ENCODE data around the gene KIF23. TPM values are rescaled to one million over a fixed set of nuclear protein-coding genes. Genes with fewer than 3 reads are reported as not detected.
"Not testable (repeated sequence)": the region's sequence is repeated elsewhere in the genome, so short reads cannot be mapped to it uniquely, and the experiment has no call there.

The KIF23 gene
- total and polyA plus RNA-seq, 2 donors = 2.9 to 31.4 TPM

- H3K27ac ChIP-seq (ENCODE audit: low read depth in 1 of 2, low read length in 1 of 2); H3K9me3 ChIP-seq (ENCODE audit: control insufficient read depth in 2 of 2, insufficient read depth in 1 of 2, low read length in 1 of 2); H3K4me1 ChIP-seq (ENCODE audit: control insufficient read depth in 2 of 2, insufficient read depth in 2 of 2, low read length in 2 of 2); H3K36me3 ChIP-seq (ENCODE audit: control insufficient read depth in 2 of 2, insufficient read depth in 2 of 2, low read length in 1 of 2); H3K4me3 ChIP-seq (ENCODE audit: low read length in 2 of 2); DNase-seq (ENCODE audit: low read depth in 6 of 9, low spot score in 9 of 9); H3K27me3 ChIP-seq (ENCODE audit: control insufficient read depth in 2 of 2, insufficient read depth in 1 of 2, low read length in 1 of 2): not testable (repeated sequence)
- 96% methylated on average over 10 of the region's 10 CpGs for WGBS
Observed at GRCh38 chr15:69382176-69382575, 32.0 kb upstream of the KIF23 start.

GRCh38 chr15:69384066-69384465, 30.1 kb upstream of the KIF23 start:
- H3K36me3 ChIP-seq (ENCODE audit: control insufficient read depth in 2 of 2, insufficient read depth in 2 of 2, low read length in 1 of 2); DNase-seq (ENCODE audit: low read depth in 6 of 9, low spot score in 9 of 9); H3K27me3 ChIP-seq (ENCODE audit: control insufficient read depth in 2 of 2, insufficient read depth in 1 of 2, low read length in 1 of 2); H3K27ac ChIP-seq (ENCODE audit: low read depth in 1 of 2, low read length in 1 of 2); H3K9me3 ChIP-seq (ENCODE audit: control insufficient read depth in 2 of 2, insufficient read depth in 1 of 2, low read length in 1 of 2); H3K4me3 ChIP-seq (ENCODE audit: low read length in 2 of 2); H3K4me1 ChIP-seq (ENCODE audit: control insufficient read depth in 2 of 2, insufficient read depth in 2 of 2, low read length in 2 of 2): not testable (repeated sequence)
- 97% methylated on average over 17 of the region's 18 CpGs for WGBS

GRCh38 chr15:69384626-69385598, 29.2 kb upstream of the KIF23 start:
- Histone ChIP-seq H3K9me3 (ENCODE audit: control insufficient read depth in 2 of 2, insufficient read depth in 1 of 2, low read length in 1 of 2) (no peaks in the 10 kb centered on the region), H3K4me3 (ENCODE audit: low read length in 2 of 2) (no peak overlapping the region), H3K27me3 (ENCODE audit: control insufficient read depth in 2 of 2, insufficient read depth in 1 of 2, low read length in 1 of 2) (no peaks in the 10 kb centered on the region), H3K27ac (ENCODE audit: low read depth in 1 of 2, low read length in 1 of 2) (no peak overlapping the region), H3K36me3 (ENCODE audit: control insufficient read depth in 2 of 2, insufficient read depth in 2 of 2, low read length in 1 of 2) (no peaks in the 10 kb centered on the region), H3K4me1 (ENCODE audit: control insufficient read depth in 2 of 2, insufficient read depth in 2 of 2, low read length in 2 of 2) (no peaks in the 10 kb centered on the region)
- 97% methylated on average over 12 of the region's 12 CpGs for WGBS
- no peak for DNase-seq (ENCODE audit: low read depth in 6 of 9, low spot score in 9 of 9)

GRCh38 chr15:69385831-69386230, 28.3 kb upstream of the KIF23 start:
- WGBS = 98% methylated on average over 2 of the region's 2 CpGs
- H3K27ac ChIP-seq (ENCODE audit: low read depth in 1 of 2, low read length in 1 of 2) = no peak overlapping the region
- H3K9me3 ChIP-seq (ENCODE audit: control insufficient read depth in 2 of 2, insufficient read depth in 1 of 2, low read length in 1 of 2) = no peaks in the 10 kb centered on the region
- no peak overlapping the region for H3K4me3 ChIP-seq (ENCODE audit: low read length in 2 of 2)
- H3K4me1 ChIP-seq (ENCODE audit: control insufficient read depth in 2 of 2, insufficient read depth in 2 of 2, low read length in 2 of 2) = no peaks in the 10 kb centered on the region
- no peak for DNase-seq (ENCODE audit: low read depth in 6 of 9, low spot score in 9 of 9)
- no peaks in the 10 kb centered on the region for H3K36me3 ChIP-seq (ENCODE audit: control insufficient read depth in 2 of 2, insufficient read depth in 2 of 2, low read length in 1 of 2)
- no peaks in the 10 kb centered on the region for H3K27me3 ChIP-seq (ENCODE audit: control insufficient read depth in 2 of 2, insufficient read depth in 1 of 2, low read length in 1 of 2)

- Histone ChIP-seq H3K9me3 (ENCODE audit: control insufficient read depth in 2 of 2, insufficient read depth in 1 of 2, low read length in 1 of 2) (no peaks in the 10 kb centered on the region), H3K4me1 (ENCODE audit: control insufficient read depth in 2 of 2, insufficient read depth in 2 of 2, low read length in 2 of 2) (no peaks in the 10 kb centered on the region), H3K27me3 (ENCODE audit: control insufficient read depth in 2 of 2, insufficient read depth in 1 of 2, low read length in 1 of 2) (no peaks in the 10 kb centered on the region), H3K27ac (ENCODE audit: low read depth in 1 of 2, low read length in 1 of 2) (no peak overlapping the region), H3K4me3 (ENCODE audit: low read length in 2 of 2) (no peak overlapping the region), H3K36me3 (ENCODE audit: control insufficient read depth in 2 of 2, insufficient read depth in 2 of 2, low read length in 1 of 2) (no peaks in the 10 kb centered on the region)
- no peak for DNase-seq (ENCODE audit: low read depth in 6 of 9, low spot score in 9 of 9)
- WGBS = 94% methylated on average over 7 of the region's 7 CpGs
Observed at GRCh38 chr15:69386284-69386683, 27.9 kb upstream of the KIF23 start.

GRCh38 chr15:69388260-69388705, 25.9 kb upstream of the KIF23 start:
- Histone ChIP-seq H3K36me3 (ENCODE audit: control insufficient read depth in 2 of 2, insufficient read depth in 2 of 2, low read length in 1 of 2) (no peaks in the 10 kb centered on the region), H3K4me3 (ENCODE audit: low read length in 2 of 2) (no peak overlapping the region), H3K27ac (ENCODE audit: low read depth in 1 of 2, low read length in 1 of 2) (no peak overlapping the region), H3K27me3 (ENCODE audit: control insufficient read depth in 2 of 2, insufficient read depth in 1 of 2, low read length in 1 of 2) (no peaks in the 10 kb centered on the region), H3K4me1 (ENCODE audit: control insufficient read depth in 2 of 2, insufficient read depth in 2 of 2, low read length in 2 of 2) (no peaks in the 10 kb centered on the region), H3K9me3 (ENCODE audit: control insufficient read depth in 2 of 2, insufficient read depth in 1 of 2, low read length in 1 of 2) (no peaks in the 10 kb centered on the region)
- no peak for DNase-seq (ENCODE audit: low read depth in 6 of 9, low spot score in 9 of 9)
- 84% methylated on average over 6 of the region's 6 CpGs for WGBS

GRCh38 chr15:69389426-69389825, 24.7 kb upstream of the KIF23 start:
- 98% methylated on average over 7 of the region's 7 CpGs for WGBS

GRCh38 chr15:69390575-69390974, 23.6 kb upstream of the KIF23 start:
- DNase-seq (ENCODE audit: low read depth in 6 of 9, low spot score in 9 of 9) = no peak
- 99% methylated on average over 2 of the region's 2 CpGs for WGBS
- peaks cover 3 to 4% of the 10 kb centered on the region in 2 donors for H3K4me1 ChIP-seq (ENCODE audit: control insufficient read depth in 2 of 2, insufficient read depth in 2 of 2, low read length in 2 of 2)

More at GRCh38 chr15:69389426-69389825, 24.7 kb upstream of the KIF23 start:
- Histone ChIP-seq H3K27ac (ENCODE audit: low read depth in 1 of 2, low read length in 1 of 2) (no peak overlapping the region), H3K4me3 (ENCODE audit: low read length in 2 of 2) (no peak overlapping the region), H3K36me3 (ENCODE audit: control insufficient read depth in 2 of 2, insufficient read depth in 2 of 2, low read length in 1 of 2) (no peaks in the 10 kb centered on the region), H3K9me3 (ENCODE audit: control insufficient read depth in 2 of 2, insufficient read depth in 1 of 2, low read length in 1 of 2) (no peaks in the 10 kb centered on the region), H3K4me1 (ENCODE audit: control insufficient read depth in 2 of 2, insufficient read depth in 2 of 2, low read length in 2 of 2) (peaks cover 2 to 3% of the 10 kb centered on the region in 2 donors), H3K27me3 (ENCODE audit: control insufficient read depth in 2 of 2, insufficient read depth in 1 of 2, low read length in 1 of 2) (no peaks in the 10 kb centered on the region)
- no peak for DNase-seq (ENCODE audit: low read depth in 6 of 9, low spot score in 9 of 9)

GRCh38 chr15:69391046-69391757, 22.9 kb upstream of the KIF23 start:
- DNase-seq (ENCODE audit: low read depth in 6 of 9, low spot score in 9 of 9) = no peak
- no peak overlapping the region for H3K27ac ChIP-seq (ENCODE audit: low read depth in 1 of 2, low read length in 1 of 2)
- 96% methylated on average over 11 of the region's 11 CpGs for WGBS
- peaks cover 0 to 5% of the 10 kb centered on the region in 2 donors for H3K27me3 ChIP-seq (ENCODE audit: control insufficient read depth in 2 of 2, insufficient read depth in 1 of 2, low read length in 1 of 2)
- H3K4me1 ChIP-seq (ENCODE audit: control insufficient read depth in 2 of 2, insufficient read depth in 2 of 2, low read length in 2 of 2) = peaks cover 3 to 4% of the 10 kb centered on the region in 2 donors
- no peak overlapping the region for H3K4me3 ChIP-seq (ENCODE audit: low read length in 2 of 2)
- H3K9me3 ChIP-seq (ENCODE audit: control insufficient read depth in 2 of 2, insufficient read depth in 1 of 2, low read length in 1 of 2) = no peaks in the 10 kb centered on the region
- H3K36me3 ChIP-seq (ENCODE audit: control insufficient read depth in 2 of 2, insufficient read depth in 2 of 2, low read length in 1 of 2) = no peaks in the 10 kb centered on the region

More at GRCh38 chr15:69390575-69390974, 23.6 kb upstream of the KIF23 start:
- Histone ChIP-seq H3K36me3 (ENCODE audit: control insufficient read depth in 2 of 2, insufficient read depth in 2 of 2, low read length in 1 of 2) (no peaks in the 10 kb centered on the region), H3K27me3 (ENCODE audit: control insufficient read depth in 2 of 2, insufficient read depth in 1 of 2, low read length in 1 of 2) (peaks cover 0 to 5% of the 10 kb centered on the region in 2 donors), H3K27ac (ENCODE audit: low read depth in 1 of 2, low read length in 1 of 2) (no peak overlapping the region), H3K4me3 (ENCODE audit: low read length in 2 of 2) (no peak overlapping the region), H3K9me3 (ENCODE audit: control insufficient read depth in 2 of 2, insufficient read depth in 1 of 2, low read length in 1 of 2) (no peaks in the 10 kb centered on the region)
